GM18519 (cell line): ENCODE measurements around the gene TRIM63.

ENCODE experiments used
- ATAC-seq: cut with Tn5 transposase; IDR thresholded peaks from one replicate; pipeline ENCODE4 v1.9.1; 2021; ENCODE audit warnings: mild to moderate bottlenecking, moderate library complexity; ENCODE audit not compliant: unreplicated experiment, low FRiP score

The TRIM63 gene

GRCh38 chr1:26089125-26089524, 21.7 kb upstream of the TRIM63 start:
- no peak for ATAC-seq

DNA sequence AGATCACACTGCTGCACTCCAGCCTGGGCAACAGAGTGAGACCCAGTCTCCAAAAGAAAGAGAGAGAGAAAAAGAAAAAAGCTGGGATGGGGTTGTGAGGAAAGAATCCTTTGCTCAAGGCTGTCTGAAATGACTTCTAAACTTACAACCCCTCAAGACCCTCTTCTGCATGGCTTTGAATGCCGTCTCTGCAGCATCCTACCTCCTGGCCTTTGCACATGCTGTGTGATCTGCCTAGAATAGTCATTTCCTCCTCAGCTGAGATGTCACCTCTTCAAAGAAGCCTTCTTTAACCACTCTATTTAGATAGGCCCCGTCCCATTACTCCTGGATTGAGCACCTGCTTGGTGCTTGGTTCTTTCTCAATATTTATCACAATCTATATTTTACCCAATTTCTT, 17.4 kb upstream of the TRIM63 start:
- ATAC-seq = no peak

DNA sequence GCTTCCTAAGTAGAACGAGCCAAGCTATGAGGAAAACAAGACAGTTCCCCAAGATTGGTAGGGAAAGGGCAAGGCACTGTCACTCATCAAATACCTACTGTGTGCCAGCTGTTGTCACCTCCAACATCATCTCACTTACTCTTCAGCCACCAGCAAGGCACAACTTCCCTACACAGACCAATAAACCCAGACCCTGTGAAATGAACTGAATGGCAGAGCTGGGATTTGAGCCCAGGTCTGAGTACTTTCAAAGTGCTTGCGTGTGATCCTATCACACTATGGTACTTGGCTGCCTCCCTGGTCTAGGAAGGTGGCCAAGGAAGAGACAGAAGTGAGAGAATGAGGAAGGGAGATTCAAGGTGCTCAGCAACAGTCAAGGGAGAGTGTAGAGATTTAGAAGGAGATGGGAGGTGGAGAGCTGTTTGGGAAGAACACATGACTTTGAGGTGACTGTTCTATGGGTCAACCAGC, 16.7 kb upstream of the TRIM63 start:
- no peak for ATAC-seq

- no peak for ATAC-seq
Measured at GRCh38 chr1:26083208-26083607, 15.8 kb upstream of the TRIM63 start.

DNA sequence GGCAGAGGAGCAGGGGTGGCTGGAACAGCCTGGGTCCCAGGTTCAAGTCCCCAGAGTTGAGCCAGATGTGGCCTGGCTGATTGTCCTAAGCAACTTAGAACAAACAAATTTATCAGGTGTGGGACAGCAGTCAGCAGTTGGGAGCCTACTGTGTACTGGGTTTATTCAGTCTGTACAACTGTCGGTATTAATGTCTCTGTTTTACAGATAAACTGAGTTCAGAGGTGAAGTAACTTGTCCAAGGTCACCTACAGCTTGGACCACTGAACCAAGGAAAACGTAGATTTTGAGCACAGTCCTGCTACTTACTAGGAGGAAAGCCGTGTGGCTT, 14.6 kb upstream of the TRIM63 start:
- no peak for ATAC-seq

DNA sequence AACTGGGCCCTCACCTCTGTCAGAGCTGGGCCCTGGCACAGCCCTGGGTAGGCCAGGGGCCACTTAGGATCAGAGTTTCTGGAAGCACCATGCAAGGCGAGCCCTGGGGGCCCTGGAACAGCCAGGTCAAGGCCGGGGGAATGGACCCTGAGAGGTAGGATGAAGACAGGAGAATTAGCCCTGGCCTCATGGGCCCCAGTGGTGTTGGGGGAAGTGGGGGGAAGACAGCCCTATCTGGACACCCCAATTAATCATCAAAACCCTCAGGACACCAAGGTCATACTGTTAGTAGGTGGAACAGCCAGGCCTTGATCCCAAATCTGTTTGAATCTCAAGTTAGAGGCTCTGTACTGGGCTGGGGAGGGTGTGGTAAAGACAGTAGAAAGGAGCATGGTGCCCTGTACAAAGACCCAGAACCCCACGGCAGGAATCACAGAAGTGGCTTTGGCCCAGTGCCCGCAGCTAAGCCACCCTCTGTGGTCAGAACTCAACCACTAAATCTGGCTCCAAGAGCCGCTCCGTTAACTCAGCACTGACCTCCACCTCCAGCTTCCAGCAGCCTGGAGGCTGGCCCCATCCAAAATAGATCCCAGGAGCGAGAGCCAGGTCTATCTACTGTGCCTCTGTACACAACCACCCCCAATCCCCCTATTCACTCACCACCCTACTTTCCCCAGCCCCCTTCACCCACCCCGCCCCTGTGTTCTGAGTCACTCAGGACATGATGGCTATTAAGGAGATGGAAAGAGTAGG, 14.0 kb upstream of the TRIM63 start:
- no peak for ATAC-seq

DNA sequence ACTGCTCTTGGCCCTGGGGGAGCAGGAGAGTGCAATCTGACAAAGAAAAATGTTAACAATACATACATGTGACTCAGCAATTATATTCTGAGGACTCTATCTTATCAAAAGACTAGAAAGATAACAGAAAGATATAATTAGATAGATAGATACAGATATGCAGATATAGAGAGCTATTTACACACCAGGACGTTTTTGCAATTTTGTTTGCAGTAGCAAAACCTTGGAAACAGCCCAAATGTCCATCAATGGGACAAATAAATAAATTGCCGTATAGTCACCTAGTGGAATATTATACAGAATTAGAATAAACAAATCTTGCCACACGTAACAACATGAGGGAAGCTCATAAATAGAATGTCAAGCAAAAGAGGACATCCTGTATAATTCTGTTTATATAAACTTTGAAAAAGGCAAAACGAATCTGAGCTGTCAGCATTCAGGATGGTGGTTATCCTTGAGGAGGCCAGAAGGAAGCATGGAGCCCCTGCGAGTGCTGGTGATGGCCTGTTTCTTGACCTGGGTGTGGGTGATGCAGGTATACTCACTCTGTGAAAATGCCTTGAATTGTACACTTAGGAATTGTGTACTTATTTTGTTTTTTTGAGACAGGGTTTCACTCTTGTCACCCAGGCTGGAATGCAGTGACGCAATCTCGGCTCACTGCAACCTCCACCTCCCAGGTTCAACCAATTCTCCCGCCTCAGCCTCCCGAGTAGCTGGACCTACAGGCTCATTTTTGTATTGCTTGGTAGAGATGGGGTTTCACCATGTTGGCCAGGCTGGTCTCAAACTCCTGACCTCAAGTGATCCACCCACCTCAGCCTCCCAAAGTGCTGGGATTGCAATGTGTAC, 12.8 kb upstream of the TRIM63 start:
- ATAC-seq = no peak

DNA sequence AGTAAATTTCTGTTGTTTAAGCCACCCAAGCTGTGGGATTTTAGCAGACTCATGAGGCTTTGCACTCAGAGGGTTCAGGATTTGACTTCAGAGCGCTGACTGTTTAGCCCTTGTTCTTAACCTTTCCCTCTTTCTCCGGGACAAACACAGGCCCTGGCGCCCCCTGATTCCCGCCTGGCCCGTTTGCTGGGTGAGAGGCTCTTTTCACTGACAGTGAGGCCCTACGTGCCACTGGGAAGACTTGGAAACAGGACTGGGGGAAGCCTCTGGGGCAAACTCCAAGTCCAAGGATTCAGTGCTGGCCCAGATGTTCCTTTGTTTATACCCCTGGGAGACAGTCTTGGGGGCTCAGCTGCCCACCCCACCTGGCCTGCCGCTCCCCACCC, 11.7 kb upstream of the TRIM63 start:
- ATAC-seq = no peak

DNA sequence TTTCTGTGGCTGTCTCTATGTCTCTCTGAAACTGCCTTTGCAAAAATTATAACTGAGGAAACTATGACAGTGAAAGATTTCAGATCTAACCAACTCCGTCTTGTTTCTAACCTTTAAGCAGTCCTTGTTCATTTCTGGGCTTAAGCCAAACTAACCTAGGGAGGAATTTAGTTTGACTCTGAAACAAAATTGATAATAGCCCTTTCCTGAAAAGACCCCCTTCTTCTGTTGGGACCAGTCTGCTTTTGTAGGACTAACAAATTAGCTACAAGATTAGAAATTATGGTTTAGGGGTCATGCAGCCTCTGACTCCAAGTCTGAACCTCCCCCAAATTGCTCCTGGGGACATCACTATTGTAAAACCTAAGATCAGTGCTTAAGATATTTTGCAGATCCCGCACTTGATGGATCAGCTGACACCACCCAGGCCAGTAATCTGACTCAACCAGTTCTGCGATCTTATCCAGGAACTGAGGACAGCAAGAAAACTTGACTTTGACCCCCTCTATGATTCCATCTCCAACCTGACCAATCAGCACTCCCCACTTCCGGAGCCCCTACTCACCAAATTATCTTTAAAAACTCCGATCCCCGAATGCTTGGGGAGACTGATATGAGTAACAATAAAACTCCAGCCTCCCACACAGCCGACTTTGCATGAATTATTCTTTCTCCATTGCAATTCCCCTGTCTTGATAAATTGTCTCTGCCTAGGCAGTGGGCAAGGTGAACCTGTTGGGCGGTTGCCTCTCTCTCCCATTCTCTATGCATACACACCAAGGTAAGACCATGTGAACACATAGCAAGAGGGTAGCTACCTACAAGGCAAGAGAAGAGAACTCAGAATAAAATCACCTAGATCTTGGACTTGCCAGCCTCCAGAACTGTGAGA, 11.1 kb upstream of the TRIM63 start:
- ATAC-seq = no peak

GRCh38 chr1:26077524-26077923, 10.1 kb upstream of the TRIM63 start:
- no peak for ATAC-seq

- ATAC-seq = no peak
Measured at GRCh38 chr1:26075421-26076144, 8.2 kb upstream of the TRIM63 start.

DNA sequence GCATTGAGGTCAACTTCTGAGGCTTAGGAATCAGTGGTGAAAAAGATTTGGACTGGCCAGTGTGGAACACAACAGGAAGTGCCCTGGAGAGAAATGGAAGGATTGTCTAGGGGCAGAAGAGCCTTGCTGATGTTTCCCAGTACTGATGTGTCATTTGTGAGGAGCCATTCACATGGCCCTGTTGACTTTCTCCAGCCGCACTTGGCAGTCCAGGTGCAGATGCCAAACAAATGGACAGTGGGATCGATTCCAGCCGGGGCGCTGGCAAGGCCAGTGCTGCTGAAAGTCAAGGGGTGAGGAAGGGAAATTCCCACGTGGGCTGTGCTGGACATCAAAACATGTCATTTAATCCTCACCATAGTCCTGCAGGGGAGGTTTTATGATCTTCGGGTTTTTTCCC, 4.9 kb upstream of the TRIM63 start:
- no peak for ATAC-seq

DNA sequence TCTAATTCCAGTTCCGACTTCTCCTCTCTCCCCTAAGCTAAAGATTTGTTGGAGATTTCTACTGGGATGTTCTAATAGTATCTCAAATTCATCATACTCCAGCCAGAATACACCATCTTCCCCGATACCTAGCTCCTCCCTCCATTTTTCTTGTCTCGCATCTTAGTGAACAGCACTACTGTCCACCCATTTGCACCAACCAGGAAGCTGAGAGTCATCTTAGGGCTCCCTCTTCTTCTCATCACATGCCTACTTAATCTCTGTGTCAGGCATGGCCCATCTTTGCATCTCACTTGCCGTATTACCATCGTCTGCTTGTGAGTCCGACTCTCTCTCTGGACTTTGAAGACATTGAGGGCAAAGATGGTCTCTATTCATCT, 3.5 kb upstream of the TRIM63 start:
- ATAC-seq = no peak

DNA sequence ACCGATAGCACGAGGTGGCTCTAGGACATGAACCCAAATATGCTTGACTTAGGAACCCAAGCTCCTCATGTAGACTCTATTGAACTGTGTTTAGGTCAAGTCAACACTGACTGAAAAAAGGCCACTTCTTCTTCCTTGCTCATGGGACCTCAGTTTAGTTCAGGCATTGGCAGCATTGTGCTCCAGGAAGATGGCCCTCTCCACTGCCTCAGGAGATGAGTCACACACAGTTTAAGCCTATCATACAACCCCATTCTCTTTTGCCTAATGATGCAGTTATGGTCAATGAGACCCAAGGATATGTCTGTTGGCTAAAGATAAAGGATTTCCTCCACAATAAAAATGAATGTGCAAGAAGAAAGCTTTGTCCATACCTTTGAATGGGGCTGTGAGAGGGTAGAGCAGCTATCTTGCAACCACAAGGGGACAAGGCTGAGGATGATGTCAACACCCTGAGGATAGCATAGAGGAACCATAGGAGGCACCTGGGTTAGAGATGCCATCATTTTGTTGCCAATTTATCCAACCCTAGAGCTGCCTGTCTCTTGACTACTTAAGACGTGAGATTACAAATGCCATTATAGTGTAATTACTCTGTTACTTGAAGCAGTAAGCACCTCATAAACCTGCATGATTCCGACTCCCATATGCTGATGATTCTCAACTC, 3.0 kb upstream of the TRIM63 start:
- no peak for ATAC-seq

- no peak for ATAC-seq
Measured at GRCh38 chr1:26069941-26070295, 2.5 kb upstream of the TRIM63 start.

DNA sequence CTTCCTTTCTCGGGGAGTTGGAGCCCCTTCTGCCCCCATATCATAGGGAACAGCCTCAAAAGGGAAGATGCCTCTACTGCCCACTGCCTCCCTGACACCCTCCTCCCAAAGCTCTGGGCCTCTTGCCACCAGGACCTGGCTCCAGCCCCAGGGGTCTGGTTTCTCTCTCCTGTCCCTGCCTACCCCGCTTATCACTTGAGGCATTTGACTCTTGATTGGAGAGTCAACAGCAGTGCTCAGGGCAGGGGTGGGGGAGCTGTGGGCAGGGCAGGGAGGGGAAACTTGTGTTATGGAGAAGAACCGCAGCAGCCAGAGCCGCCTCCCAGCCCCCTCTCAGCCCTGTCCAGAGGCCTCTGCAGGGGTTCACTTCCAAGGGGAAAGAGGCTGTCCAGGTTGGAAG, 573 bp downstream of the TRIM63 start:
- no peak for ATAC-seq

DNA sequence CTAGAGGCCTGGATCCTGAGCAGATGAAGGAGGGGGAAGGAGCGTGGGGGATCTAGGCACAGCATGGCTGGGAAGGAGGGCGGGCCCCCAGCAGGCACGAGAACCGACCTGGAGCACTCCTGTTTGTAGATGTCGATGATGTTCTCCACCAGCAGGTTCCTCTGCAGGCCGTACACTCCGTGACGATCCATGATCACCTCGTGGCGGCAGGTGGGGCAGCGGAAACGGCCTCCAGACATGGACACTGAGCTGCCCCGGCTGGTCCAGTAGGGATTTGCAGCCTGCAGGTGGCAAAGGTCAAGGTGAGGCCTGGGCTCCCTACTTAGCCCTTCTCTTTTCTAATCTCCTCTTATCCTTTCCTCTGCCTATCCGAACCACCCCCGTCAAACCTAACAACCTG, 1.3 kb downstream of the TRIM63 start:
- no peak for ATAC-seq

DNA sequence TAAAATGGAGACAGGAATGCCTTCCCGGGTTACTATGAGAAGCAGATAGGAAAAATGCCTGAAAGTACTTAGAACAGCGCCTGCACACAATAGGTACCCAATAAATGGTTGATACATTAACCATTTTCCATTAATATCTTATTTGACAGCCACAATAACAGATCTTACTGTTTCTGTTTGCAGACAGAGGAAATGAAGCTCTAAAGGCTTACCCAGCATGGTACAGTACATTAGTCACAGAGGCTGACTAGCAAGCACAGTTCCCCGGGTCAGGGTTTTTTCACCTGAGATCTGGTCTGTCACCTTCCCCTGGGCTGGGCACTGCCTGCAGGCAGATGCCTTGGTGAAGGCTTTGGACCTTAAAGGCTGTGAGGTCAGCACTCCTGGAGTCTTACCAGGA, 2.9 kb downstream of the TRIM63 start:
- no peak for ATAC-seq

DNA sequence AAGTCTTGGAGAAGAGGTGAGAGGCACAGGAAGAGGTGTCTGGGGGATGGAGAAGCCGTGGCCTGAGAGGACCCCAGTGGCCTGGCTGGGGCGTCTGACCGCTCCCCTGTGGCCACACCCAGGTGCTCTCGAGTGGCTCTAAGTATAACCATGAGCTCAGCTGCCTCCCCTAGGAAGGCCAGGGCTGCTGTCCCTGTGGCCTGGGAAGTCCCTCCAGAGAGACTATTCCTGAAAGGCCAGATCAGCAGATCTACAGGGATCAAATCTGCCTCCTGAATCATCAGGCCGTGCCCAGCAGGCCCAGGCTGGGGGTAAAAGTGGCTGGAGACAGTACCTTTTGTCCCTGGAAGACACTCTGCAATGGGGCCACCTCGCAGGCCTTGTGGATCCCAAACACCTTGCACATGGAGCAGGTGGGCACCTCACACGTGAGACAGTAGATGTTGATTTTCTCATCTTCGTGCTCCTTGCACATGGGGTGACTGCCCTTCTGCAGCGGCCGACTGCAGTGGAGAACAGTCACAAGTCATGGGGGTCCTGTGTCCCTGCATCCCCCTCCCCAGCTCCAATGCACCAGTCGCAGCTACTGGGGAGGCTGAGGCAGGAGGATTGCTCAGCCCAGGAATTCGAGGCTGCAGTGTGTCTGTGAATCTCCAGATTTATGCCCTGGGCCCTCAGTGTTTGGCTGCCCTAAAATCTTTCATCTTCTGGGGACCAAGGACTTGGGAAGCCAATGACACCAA, 6.4 kb downstream of the TRIM63 start:
- no peak for ATAC-seq
